Astrocyte of the cerebellum (primary cell): Measurements from ENCODE around the gene NPSR1.

Experiments
- DNase-seq: peaks from one replicate; pipeline ENCODE4 v3.0.0-alpha.2; 2011; ENCODE audit warnings: low read depth
- H3K4me3 ChIP-seq: 2 replicates; pipeline ENCODE4 v1.5.1; 2011; ENCODE audit warnings: mild to moderate bottlenecking, low read depth, low read length, moderate library complexity
- in situ Hi-C: cut with HindIII; loops from 2 replicates; pipeline ENCODE4 v1.10.0; 2017; ENCODE audit warnings: low sequenced_read_pairs
- TF ChIP-seq, protein P1 (sequence below): IDR thresholded peaks from 2 replicates; pipeline ENCODE4 v1.5.1; 2012; ENCODE audit warnings: low read length, low read depth, moderate library complexity, mild to moderate bottlenecking; ENCODE audit errors: missing control alignments

Gene NPSR1

DNA sequence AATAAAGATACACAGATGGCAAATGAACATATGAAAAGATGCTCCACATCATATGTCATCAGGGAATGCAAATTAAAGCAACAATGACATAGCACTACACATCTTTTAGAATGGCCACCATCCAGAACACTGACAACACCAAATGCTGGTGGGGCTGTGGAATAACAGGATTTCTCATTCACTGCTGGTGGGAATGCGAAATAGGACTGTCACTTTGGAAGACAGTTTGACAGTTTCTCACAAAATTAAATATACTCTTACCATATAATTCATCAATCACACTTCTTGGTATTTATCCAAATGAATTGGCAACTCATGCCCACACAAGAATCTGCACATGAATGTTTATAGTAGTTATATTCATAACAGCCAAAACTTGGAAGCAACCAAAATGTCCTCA is 68.2 kb downstream of the NPSR1 start:
- in situ Hi-C loops = no loop called here
- no peak for DNase-seq
- H3K4me3 ChIP-seq = no peak overlapping the region
- TF ChIP-seq, protein P1, sequence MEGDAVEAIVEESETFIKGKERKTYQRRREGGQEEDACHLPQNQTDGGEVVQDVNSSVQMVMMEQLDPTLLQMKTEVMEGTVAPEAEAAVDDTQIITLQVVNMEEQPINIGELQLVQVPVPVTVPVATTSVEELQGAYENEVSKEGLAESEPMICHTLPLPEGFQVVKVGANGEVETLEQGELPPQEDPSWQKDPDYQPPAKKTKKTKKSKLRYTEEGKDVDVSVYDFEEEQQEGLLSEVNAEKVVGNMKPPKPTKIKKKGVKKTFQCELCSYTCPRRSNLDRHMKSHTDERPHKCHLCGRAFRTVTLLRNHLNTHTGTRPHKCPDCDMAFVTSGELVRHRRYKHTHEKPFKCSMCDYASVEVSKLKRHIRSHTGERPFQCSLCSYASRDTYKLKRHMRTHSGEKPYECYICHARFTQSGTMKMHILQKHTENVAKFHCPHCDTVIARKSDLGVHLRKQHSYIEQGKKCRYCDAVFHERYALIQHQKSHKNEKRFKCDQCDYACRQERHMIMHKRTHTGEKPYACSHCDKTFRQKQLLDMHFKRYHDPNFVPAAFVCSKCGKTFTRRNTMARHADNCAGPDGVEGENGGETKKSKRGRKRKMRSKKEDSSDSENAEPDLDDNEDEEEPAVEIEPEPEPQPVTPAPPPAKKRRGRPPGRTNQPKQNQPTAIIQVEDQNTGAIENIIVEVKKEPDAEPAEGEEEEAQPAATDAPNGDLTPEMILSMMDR = no peak

DNA sequence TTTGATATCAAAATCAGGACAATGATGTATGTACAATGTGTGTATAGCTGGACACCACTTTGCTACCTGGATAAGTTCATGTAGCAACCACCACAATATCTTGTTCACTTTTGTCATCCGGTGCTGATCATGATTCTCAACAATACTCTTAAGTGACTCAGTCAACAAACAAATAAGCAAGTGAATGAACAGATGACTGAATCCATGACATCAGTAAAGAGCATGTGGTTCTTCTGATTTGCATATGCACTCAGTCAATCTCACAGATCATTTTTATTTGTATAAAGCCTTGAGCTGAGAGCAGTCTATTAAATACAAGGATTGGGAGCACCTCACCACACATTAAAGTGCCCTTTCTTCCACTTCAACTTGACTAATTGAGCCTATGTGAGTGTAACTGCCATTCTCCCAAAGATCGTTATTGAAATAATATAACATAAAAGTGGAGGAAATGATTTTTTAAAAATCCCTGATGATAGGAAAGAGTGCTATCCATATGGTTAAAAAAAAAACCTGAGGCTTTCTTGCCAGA is 69.5 kb downstream of the NPSR1 start:
- TF ChIP-seq, protein P1 = no peak
- H3K4me3 ChIP-seq = no peak overlapping the region
- in situ Hi-C loops = no loop called here
- no peak for DNase-seq

DNA sequence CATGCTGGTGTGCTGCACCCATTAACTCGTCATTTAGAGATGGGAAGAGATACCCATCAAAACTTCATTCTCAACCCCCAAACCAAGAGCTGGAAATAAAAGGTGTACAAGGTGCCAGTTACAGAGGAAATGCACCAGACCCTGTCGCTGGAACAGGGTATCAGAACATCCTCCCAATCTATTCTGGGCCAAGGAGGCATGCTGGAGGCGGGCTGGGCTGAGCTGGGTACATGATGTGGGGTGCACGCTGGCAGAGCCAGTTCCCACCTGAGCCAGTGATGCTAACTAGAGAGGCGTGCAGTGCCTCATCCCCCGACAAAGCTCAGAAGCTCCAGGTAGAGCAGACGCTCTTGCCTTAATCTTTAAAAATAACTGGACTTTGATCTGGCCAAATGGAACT is 70.1 kb downstream of the NPSR1 start:
- no peak overlapping the region for H3K4me3 ChIP-seq
- in situ Hi-C loops = no loop called here
- no peak for DNase-seq
- TF ChIP-seq, protein P1 = no peak

DNA sequence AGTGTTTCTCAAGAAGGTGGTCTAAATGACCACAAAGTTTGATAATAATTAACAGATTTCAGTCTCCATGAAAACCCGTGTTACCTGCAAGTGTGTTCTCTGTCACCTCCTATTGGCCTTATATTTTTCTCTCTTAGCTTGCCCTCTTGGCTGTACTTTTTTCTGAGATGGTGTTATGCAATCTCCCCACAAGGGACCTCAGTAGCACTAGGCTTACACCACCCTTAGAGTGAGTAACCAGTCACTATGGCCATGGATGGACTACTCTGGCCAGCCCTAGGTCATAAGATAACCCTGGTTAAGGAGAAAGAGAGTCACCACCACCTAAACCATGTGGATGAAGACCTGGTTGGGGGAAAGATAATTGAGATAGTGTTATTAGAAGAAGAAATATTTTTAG is 76.8 kb downstream of the NPSR1 start:
- DNase-seq = no peak
- in situ Hi-C loops = no loop called here
- TF ChIP-seq, protein P1 = no peak

DNA sequence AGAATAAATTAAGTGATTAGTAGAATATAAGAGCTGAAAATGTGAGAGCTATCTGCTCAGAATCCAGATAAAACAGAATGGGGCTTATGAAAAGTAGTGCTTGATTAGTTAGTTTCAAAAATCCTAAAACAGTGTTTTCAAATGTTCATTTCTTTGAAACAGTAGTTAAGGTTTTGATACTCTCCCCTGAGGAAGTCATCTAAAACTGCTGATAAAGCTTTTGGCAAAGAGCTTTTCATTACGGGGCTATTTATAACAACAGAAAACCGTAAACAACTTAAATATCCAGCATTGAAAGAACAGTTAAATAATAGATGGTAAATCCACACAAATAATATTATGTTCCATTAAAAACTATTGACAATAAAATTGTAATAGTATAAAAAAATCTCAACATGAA is 77.5 kb downstream of the NPSR1 start:
- H3K4me3 ChIP-seq = no peak overlapping the region
- TF ChIP-seq, protein P1 = no peak
- DNase-seq = no peak
- in situ Hi-C loops = no loop called here

More for the DNA sequence above, 76.8 kb downstream of the NPSR1 start:
- H3K4me3 ChIP-seq = no peak overlapping the region

DNA sequence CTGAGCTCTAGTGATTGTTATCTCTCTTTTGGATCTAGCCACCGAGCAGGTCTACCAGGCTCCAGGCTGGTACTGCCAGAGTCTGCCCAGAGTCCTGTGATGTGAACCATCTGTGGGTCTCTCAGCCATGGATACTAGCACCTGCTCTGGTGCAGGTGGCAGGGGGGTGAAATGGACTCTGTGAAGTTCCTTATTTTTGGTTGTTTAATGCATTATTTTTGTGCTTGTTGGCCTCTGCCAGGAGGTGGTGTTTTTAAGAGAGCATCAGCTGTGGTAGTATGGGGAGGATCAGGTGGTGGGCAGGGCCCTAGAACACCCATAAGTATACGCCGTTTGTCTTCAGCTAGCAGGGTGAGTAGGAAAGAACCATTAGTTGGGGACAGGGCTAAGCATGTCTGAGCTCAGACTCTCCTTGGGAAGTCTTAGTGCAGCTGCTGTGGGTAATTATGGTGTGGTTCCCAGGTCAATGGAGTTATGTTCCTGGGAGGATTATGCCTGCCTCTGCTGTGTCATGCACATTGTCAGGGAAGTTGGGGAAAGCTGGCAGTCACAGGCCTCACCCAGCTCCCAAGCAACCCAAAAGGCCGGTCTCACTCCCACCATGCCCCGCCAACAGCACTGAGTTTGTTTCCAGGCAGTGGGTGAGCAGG is 81.8 kb downstream of the NPSR1 start:
- TF ChIP-seq, protein P1 = no peak
- H3K4me3 ChIP-seq = no peak overlapping the region
- in situ Hi-C loops = no loop called here
- no peak for DNase-seq
